ENCODE results near the gene DNM1L. TPM values are rescaled to one million over a fixed set of nuclear protein-coding genes. Genes with fewer than 3 reads are reported as not detected.
A peak's percentile ranks its signal among the peaks of the same experiment; 100 is the strongest.

The DNM1L gene
- total and polyA plus RNA-seq, 9 of the 15 experiments (the other 6 are each of a cell fraction or from before 2014, with no cell fraction given): 24.1 to 82.8 (median 61.5) TPM

- Histone ChIP-seq H3K4me3 (no peak overlapping the region), H3K9me1 (ENCODE audit: control insufficient read depth, insufficient read depth, low read length) (no peaks in the 10 kb centered on the region), H2AFZ (ENCODE audit: low read depth, low read length) (no peak overlapping the region), H4K20me1 (replicated peaks; ENCODE audit: control insufficient read depth, insufficient read depth, low read length) (no peaks in the 10 kb centered on the region), H3K4me1 (replicated peaks in 1 of 2; ENCODE audit: control insufficient read depth in 2 of 2, insufficient read depth in 2 of 2, low read length in 2 of 2) (no peaks in the 10 kb centered on the region), H3K4me2 (ENCODE audit: insufficient read depth, low read length) (no peak overlapping the region), H3K36me3 (ENCODE audit: control insufficient read depth, insufficient read depth, low read length) (no peaks in the 10 kb centered on the region), H3K9ac (ENCODE audit: insufficient read depth in 1 of 2, low read depth in 2 of 2, low read length in 2 of 2) (no peak overlapping the region), H3K27ac (ENCODE audit: extremely low read depth, low read depth, low read length) (no peak overlapping the region), H3K9me3 (replicated peaks; ENCODE audit: control insufficient read depth, insufficient read depth, low read depth, low read length) (no peaks in the 10 kb centered on the region), H3K27me3 (ENCODE audit: control insufficient read depth in 2 of 2, insufficient read depth in 2 of 2, low read length in 2 of 2) (peaks cover 10 to 34% of the 10 kb centered on the region in 2 experiments; a peak in 4 of 5 replicates), H3K79me2 (ENCODE audit: control insufficient read depth, insufficient read depth, low read length) (no peaks in the 10 kb centered on the region)
- FAIRE-seq: no peak
- no TSS peak for BruUV-seq (replicated peaks)
- DNase-seq (ENCODE audit: extremely low read depth in 1 of 4, low spot score in 3 of 4): peak; percentile 15 to 34 (median 24)
- in situ Hi-C loops (cut with MboI): no loop called here
- ChIA-PET CTCF (ENCODE audit: low intra/inter-chr PET ratio) (no interaction called here), POLR2A (no interaction called here)
- intact Hi-C loops (cut with micrococcal nuclease): no loop called here
- 4% methylated on average over 2 of the region's 2 CpGs for WGBS (ENCODE audit: insufficient coverage, low coverage, missing lambda C conversion rate)
- ATAC-seq: no peak
- TF ChIP-seq CCNT2 (IDR thresholded peaks at IDR 0.05; ENCODE audit: borderline replicate concordance, extremely low read depth, insufficient read length, low read depth, low read length) (no peak), NCOA6 (IDR thresholded peaks at IDR 0.05) (no peak), ZZZ3 (IDR thresholded peaks at IDR 0.05) (no peak), SMARCA4 (IDR thresholded peaks at IDR 0.05) (peak; percentile 76; the same call in 1 of the 2 replicates), CBX5 (IDR thresholded peaks at IDR 0.05; ENCODE audit: borderline replicate concordance, low read depth) (no peak), RFX7 (CRISPR knock-in tag; IDR thresholded peaks at IDR 0.05) (no peak), TEAD1 (CRISPR knock-in tag; IDR thresholded peaks at IDR 0.05) (peak in 1 of 2 experiments; percentile 91; a peak in 2 of 4 replicates), RHOXF2B (CRISPR knock-in tag; conservative IDR thresholded peaks at IDR 0.05) (no peak), ZNF699 (CRISPR knock-in tag; IDR thresholded peaks at IDR 0.05; ENCODE audit: insufficient replicate concordance) (no peak), SIRT6 (IDR thresholded peaks at IDR 0.05; ENCODE audit: low read depth, low read length) (no peak), ZNF511 (CRISPR knock-in tag; IDR thresholded peaks at IDR 0.05) (no peak), ELK1 (CRISPR knock-in tag; IDR thresholded peaks at IDR 0.05) (no peak), IRF9 (tag; IDR thresholded peaks at IDR 0.05) (no peak), OTX1 (CRISPR knock-in tag; IDR thresholded peaks at IDR 0.05) (no peak), CREM (IDR thresholded peaks at IDR 0.05; ENCODE audit: low read depth) (no peak), GTF2B (IDR thresholded peaks at IDR 0.05; ENCODE audit: extremely low read depth, insufficient read length) (no peak), XRCC3 (IDR thresholded peaks at IDR 0.05) (no peak), HNRNPL (IDR thresholded peaks at IDR 0.05; ENCODE audit: low read depth, low read length) (no peak), SMC3 (conservative IDR thresholded peaks at IDR 0.05; ENCODE audit: insufficient read depth, low read depth, low read length) (no peak), ZNF584 (CRISPR knock-in tag; IDR thresholded peaks at IDR 0.05; ENCODE audit: low read depth) (no peak), NBN (IDR thresholded peaks at IDR 0.05; ENCODE audit: low read depth) (no peak), ZNF561 (CRISPR knock-in tag; conservative IDR thresholded peaks at IDR 0.05) (no peak), PHB2 (IDR thresholded peaks at IDR 0.05; ENCODE audit: low read depth) (no peak), BRD4 (IDR thresholded peaks at IDR 0.05) (no peak), LARP7 (IDR thresholded peaks at IDR 0.05) (no peak)
These were observed 34.7 kb upstream of the DNM1L start for GRCh38 chr12:32644431-32644830.
